ENCODE data around the gene SLC16A5. TPM values are rescaled to one million over a fixed set of nuclear protein-coding genes. Genes with fewer than 3 reads are reported as not detected.

SLC16A5 gene
- total and polyA plus RNA-seq, 10 of the 15 experiments (the other 5 are each of a cell fraction or from before 2014, with no cell fraction given): 0.03 to 3.1 (median 0.96) TPM

DNA sequence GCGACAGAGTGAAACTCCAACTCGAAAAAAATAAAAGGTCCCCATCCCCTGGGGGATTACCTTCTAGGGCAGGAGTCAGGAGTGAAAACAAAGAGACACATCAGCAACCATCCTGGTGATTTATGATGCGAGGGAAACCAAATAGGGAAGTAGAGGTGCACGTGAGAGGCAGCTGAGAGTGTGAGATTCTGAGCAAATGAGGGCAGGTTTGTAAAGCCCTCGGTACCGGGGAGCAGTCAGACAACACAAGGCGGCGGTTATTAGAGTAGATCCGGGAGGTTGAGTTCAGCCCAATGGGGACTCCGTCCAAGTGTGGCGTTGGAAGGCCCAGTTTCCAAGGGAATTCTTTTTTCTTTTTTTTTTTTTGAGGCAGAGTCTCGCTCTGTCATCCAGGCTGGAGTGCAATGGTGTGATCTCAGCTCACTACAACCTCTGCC, 14.6 kb downstream of the SLC16A5 start:
- POLR2A ChIA-PET: interaction anchor here (0.6 to 1.3 kb wide), 7 partner anchors 9 to 312 kb away, joined by 3 to 4 read pairs (median 3); partner anchors contain the start of gene SLC16A5
- FAIRE-seq: peak; percentile 38
- Histone ChIP-seq H3K79me2 (ENCODE audit: control insufficient read depth, insufficient read depth, low read length) (no peaks in the 10 kb centered on the region), H3K27me3 (replicated peaks in 1 of 2; ENCODE audit: control insufficient read depth in 2 of 2, insufficient read depth in 2 of 2, low read length in 1 of 2) (no peaks in the 10 kb centered on the region), H3K36me3 (ENCODE audit: control insufficient read depth in 2 of 2, insufficient read depth in 2 of 2, low read length in 1 of 2) (no peaks in the 10 kb centered on the region), H3K9ac (ENCODE audit: control insufficient read depth, insufficient read depth, low read length) (no peak overlapping the region), H3K4me3 (no peak overlapping the region), H3K4me1 (ENCODE audit: control insufficient read depth, insufficient read depth, low read length) (0 out of 2 replicates have a peak, but pooled peaks cover 4% of the 10 kb centered on the region), H3K4me2 (ENCODE audit: control insufficient read depth, insufficient read depth) (no peak overlapping the region; the same call in 1 of the 2 replicates), H2AFZ (ENCODE audit: control insufficient read depth, low read depth, low read length) (no peak overlapping the region; the same call in 1 of the 2 replicates), H3K9me3 (replicated peaks; ENCODE audit: control insufficient read depth, insufficient read depth, low read length) (no peaks in the 10 kb centered on the region), H3K27ac (ENCODE audit: control insufficient read depth, insufficient read depth) (no peak overlapping the region), H4K20me1 (ENCODE audit: control insufficient read depth, insufficient read depth) (no peaks in the 10 kb centered on the region)
- WGBS (ENCODE audit: insufficient coverage, insufficient replicate concordance, low lambda C conversion rate, missing lambda C conversion rate): 19% methylated on average over 11 of the region's 12 CpGs
- intact Hi-C loops (cut with micrococcal nuclease; ENCODE audit: unreplicated experiment) (no loop called here), in situ Hi-C loops (cut with MboI) (no loop called here)
- no TSS peak for BruUV-seq (replicated peaks)
- RAD21 ChIA-PET (ENCODE audit: unreplicated experiment): interaction anchor here (1.0 to 3.0 kb wide), 3 partner anchors 12 to 24 kb away, joined by 4 to 14 read pairs (median 4); no protein-coding TSS in a partner anchor
- SMC1A ChIA-PET (ENCODE audit: uncharacterized antibody, unreplicated experiment): interaction anchor here (0.7 to 2.2 kb wide), 4 partner anchors 12 to 36 kb away, joined by 3 to 6 read pairs (median 4); no protein-coding TSS in a partner anchor
- ATAC-seq: peak; percentile 86
- CTCF ChIA-PET: interaction anchor here (0.6 to 3.8 kb wide), 8 partner anchors 12 to 214 kb away, joined by 3 to 13 read pairs (median 4); partner anchors contain the start of gene NT5C
- peak; percentile 63 for DNase-seq (ENCODE audit: low read depth, low spot score)
- TF ChIP-seq NRF1 (conservative IDR thresholded peaks at IDR 0.05; ENCODE audit: low read depth, low read length) (no peak), PBX3 (IDR thresholded peaks at IDR 0.05; ENCODE audit: insufficient replicate concordance, low read depth, low read length) (peak; percentile 59), BCL3 (IDR thresholded peaks at IDR 0.05; ENCODE audit: borderline replicate concordance, insufficient read depth, low read depth, low read length, poor library complexity, severe bottlenecking) (no peak), RAD21 (IDR thresholded peaks at IDR 0.05; ENCODE audit: insufficient read depth, low read depth, low read length) (no peak), HDGF (IDR thresholded peaks at IDR 0.05) (0 out of 2 replicates have a peak, but pooled peaks have one; percentile 59), BHLHE40 (IDR thresholded peaks at IDR 0.05; ENCODE audit: borderline replicate concordance in 1 of 2, low read depth in 2 of 2, low read length in 1 of 2) (peak; percentile 99), RAD51 (IDR thresholded peaks at IDR 0.05) (peak; percentile 65), IKZF1 (conservative IDR thresholded peaks at IDR 0.05) (peak; percentile 84), KAT2A (conservative IDR thresholded peaks at IDR 0.05; ENCODE audit: control insufficient read depth, low read depth, low read length) (no peak), CBX3 (IDR thresholded peaks at IDR 0.05; ENCODE audit: borderline replicate concordance, low read depth) (no peak), PAX8 (IDR thresholded peaks at IDR 0.05) (no peak), RFX5 (IDR thresholded peaks at IDR 0.05; ENCODE audit: low read depth, low read length) (0 out of 2 replicates have a peak, but pooled peaks have one; percentile 45), CREB1 (IDR thresholded peaks at IDR 0.05; ENCODE audit: low read depth) (0 out of 2 replicates have a peak, but pooled peaks have one; percentile 27)
- TF ChIP-seq, protein P1, sequence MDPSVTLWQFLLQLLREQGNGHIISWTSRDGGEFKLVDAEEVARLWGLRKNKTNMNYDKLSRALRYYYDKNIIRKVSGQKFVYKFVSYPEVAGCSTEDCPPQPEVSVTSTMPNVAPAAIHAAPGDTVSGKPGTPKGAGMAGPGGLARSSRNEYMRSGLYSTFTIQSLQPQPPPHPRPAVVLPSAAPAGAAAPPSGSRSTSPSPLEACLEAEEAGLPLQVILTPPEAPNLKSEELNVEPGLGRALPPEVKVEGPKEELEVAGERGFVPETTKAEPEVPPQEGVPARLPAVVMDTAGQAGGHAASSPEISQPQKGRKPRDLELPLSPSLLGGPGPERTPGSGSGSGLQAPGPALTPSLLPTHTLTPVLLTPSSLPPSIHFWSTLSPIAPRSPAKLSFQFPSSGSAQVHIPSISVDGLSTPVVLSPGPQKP (IDR thresholded peaks at IDR 0.05; ENCODE audit: low read depth, low read length): no peak
- TF ChIP-seq, protein P2, sequence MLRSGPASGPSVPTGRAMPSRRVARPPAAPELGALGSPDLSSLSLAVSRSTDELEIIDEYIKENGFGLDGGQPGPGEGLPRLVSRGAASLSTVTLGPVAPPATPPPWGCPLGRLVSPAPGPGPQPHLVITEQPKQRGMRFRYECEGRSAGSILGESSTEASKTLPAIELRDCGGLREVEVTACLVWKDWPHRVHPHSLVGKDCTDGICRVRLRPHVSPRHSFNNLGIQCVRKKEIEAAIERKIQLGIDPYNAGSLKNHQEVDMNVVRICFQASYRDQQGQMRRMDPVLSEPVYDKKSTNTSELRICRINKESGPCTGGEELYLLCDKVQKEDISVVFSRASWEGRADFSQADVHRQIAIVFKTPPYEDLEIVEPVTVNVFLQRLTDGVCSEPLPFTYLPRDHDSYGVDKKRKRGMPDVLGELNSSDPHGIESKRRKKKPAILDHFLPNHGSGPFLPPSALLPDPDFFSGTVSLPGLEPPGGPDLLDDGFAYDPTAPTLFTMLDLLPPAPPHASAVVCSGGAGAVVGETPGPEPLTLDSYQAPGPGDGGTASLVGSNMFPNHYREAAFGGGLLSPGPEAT (IDR thresholded peaks at IDR 0.05; ENCODE audit: low read depth): peak; percentile 93
